ENCODE data around the gene NAA80.

- TF ChIP-seq BHLHE40 (IDR thresholded peaks at IDR 0.05; ENCODE audit: low read depth, low read length), result no peak
- no peak for TF ChIP-seq EP300 (IDR thresholded peaks at IDR 0.05)
- no peak for TF ChIP-seq SMC3 (IDR thresholded peaks at IDR 0.05)
- no peak for TF ChIP-seq TFCP2L1 (CRISPR knock-in tag; IDR thresholded peaks at IDR 0.05)
- TF ChIP-seq CTCF (IDR thresholded peaks at IDR 0.05), result no peak
- no peak for TF ChIP-seq ZSCAN20 (CRISPR knock-in tag; IDR thresholded peaks at IDR 0.05)
These were observed 33.2 kb downstream of the NAA80 start for GRCh38 chr3:50266017-50266416.

Data from A549 (cell line).